HepG2 (cell line): ENCODE data around the gene ATE1. TPM values are rescaled to one million over a fixed set of nuclear protein-coding genes. Genes with fewer than 3 reads are reported as not detected.
A peak's percentile ranks its signal among the peaks of the same experiment; 100 is the strongest.

Source experiments
- ATF7-NPFF ChIP-seq: sonication (generic); formaldehyde crosslinking; IDR thresholded peaks from 2 replicates; pipeline ENCODE4 v1.8.1; 2023; ENCODE audit warnings: mild to moderate bottlenecking, low read depth, missing genetic modification reagents, moderate library complexity
- JUN ChIP-seq: sonication (generic); formaldehyde crosslinking; IDR thresholded peaks from 2 replicates; pipeline ENCODE4 v1.4.0; 2020; ENCODE audit warnings: mild to moderate bottlenecking, missing genetic modification reagents
- MTA1 ChIP-seq: sonication (generic); formaldehyde crosslinking; IDR thresholded peaks from 2 replicates; pipeline ENCODE4 v1.4.0; 2020; ENCODE audit warnings: missing genetic modification reagents, mild to moderate bottlenecking, borderline replicate concordance
- PHF20 ChIP-seq: sonication (generic); formaldehyde crosslinking; IDR thresholded peaks from 2 replicates; pipeline ENCODE4 v1.5.0; 2020; ENCODE audit warnings: mild to moderate bottlenecking, missing genetic modification reagents
- RERE ChIP-seq: IDR thresholded peaks from 2 replicates; pipeline ENCODE4 v1.6.1; 2016; ENCODE audit warnings: low read depth, missing genetic modification reagents, missing compliant biosample characterization
- SALL1 ChIP-seq: sonication (generic); formaldehyde crosslinking; IDR thresholded peaks from 2 replicates; pipeline ENCODE4 v1.8.0; 2022; ENCODE audit warnings: mild to moderate bottlenecking, missing genetic modification reagents
- SALL2 ChIP-seq: sonication (generic); formaldehyde crosslinking; IDR thresholded peaks from 2 replicates; pipeline ENCODE4 v1.8.1; 2023; ENCODE audit warnings: mild to moderate bottlenecking, missing genetic modification reagents, inconsistent platforms
- SMARCC2 ChIP-seq: fragments of 450-650 bp; IDR thresholded peaks from 2 replicates; pipeline ENCODE4 v1.6.1; 2017; ENCODE audit warnings: antibody characterized with exemption, mild to moderate bottlenecking
- SYNCRIP ChIP-seq: fragments of 200-400 bp; formaldehyde crosslinking; IDR thresholded peaks from 2 replicates; pipeline ENCODE4 v1.6.1; 2018; ENCODE audit warnings: mild to moderate bottlenecking, low read depth, low read length; ENCODE audit not compliant: insufficient read depth
- TFAP4 ChIP-seq: sonication (generic); IDR thresholded peaks from 2 replicates; pipeline ENCODE4 v1.6.1; 2016; ENCODE audit warnings: low read depth, borderline replicate concordance
- TSC22D2 ChIP-seq: sonication (generic); formaldehyde crosslinking; IDR thresholded peaks from 2 replicates; pipeline ENCODE4 v1.5.1; 2020; ENCODE audit warnings: missing genetic modification reagents, mild to moderate bottlenecking, borderline replicate concordance
- ZNF138 ChIP-seq: sonication (generic); formaldehyde crosslinking; IDR thresholded peaks from 2 replicates; pipeline ENCODE4 v1.5.0; 2020; ENCODE audit warnings: mild to moderate bottlenecking, low read depth, missing genetic modification reagents
- ZNF275 ChIP-seq: sonication (generic); formaldehyde crosslinking; IDR thresholded peaks from 2 replicates; pipeline ENCODE4 v1.8.0; 2022; ENCODE audit warnings: missing genetic modification reagents, mild to moderate bottlenecking, inconsistent platforms, borderline replicate concordance
- ZNF446 ChIP-seq: sonication (generic); formaldehyde crosslinking; IDR thresholded peaks from 2 replicates; pipeline ENCODE4 v1.5.0; 2020; ENCODE audit warnings: mild to moderate bottlenecking, missing genetic modification reagents
- ZNF557 ChIP-seq: sonication (generic); formaldehyde crosslinking; IDR thresholded peaks from 2 replicates; pipeline ENCODE4 v1.4.0; 2020; ENCODE audit warnings: missing genetic modification reagents
- ZNF639 ChIP-seq: conservative IDR thresholded peaks from 2 replicates; pipeline ENCODE4 v1.6.1; 2018; ENCODE audit warnings: missing genetic modification reagents
- ZNF724P ChIP-seq: sonication (generic); formaldehyde crosslinking; IDR thresholded peaks from 2 replicates; pipeline ENCODE4 v1.8.0; 2022; ENCODE audit warnings: missing genetic modification reagents, borderline replicate concordance
- polyA plus RNA-seq, 8 experiments: library from polyadenylated mRNA; depleted of rRNA in 3 of 8; stranded (reverse) in 7 of 8; unstranded in 1 of 8; fragments of >200 nt; fragmentation: Illumina TruSeq in 4 of 8; extraction: Trizol in 4 of 8; gene quantifications; 2 replicates each; pipeline versions ENCODE4 v1.2.1 to v1.2.3, GENCODE V29; 2011 to 2016; ENCODE audit warnings: low read depth in 4 of 8, missing spikeins in 1 of 8, mixed read lengths in 1 of 8; ENCODE audit not compliant: insufficient read depth in 1 of 8
- total RNA-seq, 5 experiments: library from RNA; depleted of rRNA; stranded (reverse); fragments of >200 nt; fragmentation: Illumina TruSeq; extraction: Trizol; gene quantifications; 2 replicates each; pipeline ENCODE4 v1.2.3, GENCODE V29; 2016; ENCODE audit warnings: low read depth in 1 of 5
- TF ChIP-seq, protein P1 (sequence below): sonication (generic); formaldehyde crosslinking; IDR thresholded peaks from 2 replicates; pipeline ENCODE4 v1.8.1; 2023; ENCODE audit warnings: mild to moderate bottlenecking, missing genetic modification reagents, borderline replicate concordance
- TF ChIP-seq, protein P2 (sequence below): IDR thresholded peaks from 2 replicates; pipeline ENCODE4 v1.6.1; 2016; ENCODE audit warnings: missing compliant biosample characterization, missing genetic modification reagents, borderline replicate concordance

ATE1 gene
- total and polyA plus RNA-seq, 2 of the 13 experiments (the other 11 are each of a cell fraction or from before 2014, with no cell fraction given): 17.5 to 42.2 TPM

GRCh38 chr10:121927841-121928527 is at the start of gene ATE1 (continued):
- TF ChIP-seq RERE (peak; percentile 23; the same call in 1 of the 2 replicates), TFAP4 (no peak), ATF7-NPFF (peak; percentile 79), JUN (CRISPR knock-in tag) (0 out of 2 replicates have a peak, but pooled peaks have one; percentile 35), MTA1 (CRISPR knock-in tag) (no peak), SMARCC2 (no peak), ZNF138 (CRISPR knock-in tag) (no peak), SALL1 (peak; percentile 77), SYNCRIP (no peak), ZNF557 (CRISPR knock-in tag) (no peak), ZNF446 (CRISPR knock-in tag) (peak; percentile 10; the same call in 1 of the 2 replicates), ZNF639 (no peak; the same call in 1 of the 2 replicates), PHF20 (CRISPR knock-in tag) (peak; percentile 54; the same call in 1 of the 2 replicates), SALL2 (CRISPR knock-in tag) (peak; percentile 60; the same call in 1 of the 2 replicates), ZNF724P (CRISPR knock-in tag) (no peak), TSC22D2 (CRISPR knock-in tag) (no peak), ZNF275 (CRISPR knock-in tag) (no peak; the same call in 1 of the 2 replicates)
- TF ChIP-seq, protein P1, sequence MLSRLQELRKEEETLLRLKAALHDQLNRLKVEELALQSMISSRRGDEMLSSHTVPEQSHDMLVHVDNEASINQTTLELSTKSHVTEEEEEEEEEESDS (CRISPR knock-in tag): no peak
- TF ChIP-seq, protein P2, sequence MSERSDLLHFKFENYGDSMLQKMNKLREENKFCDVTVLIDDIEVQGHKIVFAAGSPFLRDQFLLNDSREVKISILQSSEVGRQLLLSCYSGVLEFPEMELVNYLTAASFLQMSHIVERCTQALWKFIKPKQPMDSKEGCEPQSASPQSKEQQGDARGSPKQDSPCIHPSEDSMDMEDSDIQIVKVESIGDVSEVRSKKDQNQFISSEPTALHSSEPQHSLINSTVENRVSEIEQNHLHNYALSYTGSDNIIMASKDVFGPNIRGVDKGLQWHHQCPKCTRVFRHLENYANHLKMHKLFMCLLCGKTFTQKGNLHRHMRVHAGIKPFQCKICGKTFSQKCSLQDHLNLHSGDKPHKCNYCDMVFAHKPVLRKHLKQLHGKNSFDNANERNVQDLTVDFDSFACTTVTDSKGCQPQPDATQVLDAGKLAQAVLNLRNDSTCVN (CRISPR knock-in tag): no peak
